ENCODE data around the gene SMIM8.

GRCh38 chr6:87349896-87350295 lies 27.5 kb downstream of the SMIM8 start:
- TF ChIP-seq POLR2A (IDR thresholded peaks at IDR 0.05; ENCODE audit: low read length) (no peak), GATA1 (IDR thresholded peaks at IDR 0.05; ENCODE audit: low read depth, low read length) (no peak)

Data from erythroblast (primary cell).